NB4 (cell line): ENCODE data around the gene SYTL4.

Experiments
- CTCF ChIP-seq: IDR thresholded peaks from one replicate; pipeline ENCODE4 v1.5.1; 2012; ENCODE audit warnings: low read depth, low read length
- MAX ChIP-seq: IDR thresholded peaks from 2 replicates; pipeline ENCODE4 v1.6.1; 2011; ENCODE audit warnings: low read depth, low read length
- MYC ChIP-seq: IDR thresholded peaks from 2 replicates; pipeline ENCODE4 v1.6.1; 2011; ENCODE audit warnings: low read depth, low read length
- POLR2A ChIP-seq: IDR thresholded peaks from 2 replicates; pipeline ENCODE4 v1.6.1; 2011; ENCODE audit warnings: mild to moderate bottlenecking; ENCODE audit not compliant: insufficient read length; ENCODE audit errors: extremely low read depth

- TF ChIP-seq CTCF (peak; percentile 92), POLR2A (no peak), MYC (no peak), MAX (no peak)
Observed at GRCh38 chrX:100768679-100769338, 36.9 kb upstream of the SYTL4 start.
